HL-60 (cell line): ENCODE measurements around the gene ZSWIM8.
A peak's percentile ranks its signal among the peaks of the same experiment; 100 is the strongest.

Experiments
- DNase-seq, 2 experiments: peaks; one replicate each; pipeline ENCODE4 v3.0.0-alpha.2; 2010 to 2020; ENCODE audit warnings: low read depth in 1 of 2, low spot score in 1 of 2
- H3K27ac ChIP-seq: fragments of 250-450 bp; sonication (Bioruptor Pico); replicated peaks from 2 replicates; pipeline ENCODE4 v1.5.1; 2020; ENCODE audit warnings: mild to moderate bottlenecking, moderate library complexity
- H3K27me3 ChIP-seq: fragments of 250-450 bp; sonication (Bioruptor Pico); 2 replicates; pipeline ENCODE4 v1.5.1; 2021; ENCODE audit warnings: mild to moderate bottlenecking, moderate library complexity; ENCODE audit not compliant: insufficient read depth, poor library complexity, severe bottlenecking
- H3K4me3 ChIP-seq: replicated peaks from 2 replicates; pipeline ENCODE4 v1.5.1; 2011; ENCODE audit warnings: mild to moderate bottlenecking, control low read depth, low read length; ENCODE audit not compliant: insufficient read depth
- GABPA ChIP-seq: IDR thresholded peaks from 2 replicates; pipeline ENCODE4 v1.6.1; 2012; ENCODE audit warnings: low read depth
- POLR2AphosphoS5 ChIP-seq: IDR thresholded peaks from 2 replicates; pipeline ENCODE4 v1.6.1; 2012; ENCODE audit warnings: low read depth
- REST ChIP-seq: IDR thresholded peaks from 2 replicates; pipeline ENCODE4 v1.6.1; 2012; ENCODE audit warnings: low read depth; ENCODE audit not compliant: insufficient replicate concordance
- SPI1 ChIP-seq: IDR thresholded peaks from 2 replicates; pipeline ENCODE4 v1.6.1; 2012; ENCODE audit warnings: low read depth, mild to moderate bottlenecking, borderline replicate concordance
- TF ChIP-seq, protein P1 (sequence below): IDR thresholded peaks from one replicate; pipeline ENCODE4 v1.5.1; 2011; ENCODE audit warnings: low read length, control low read depth, inconsistent platforms; ENCODE audit not compliant: insufficient read depth

ZSWIM8 gene

DNA sequence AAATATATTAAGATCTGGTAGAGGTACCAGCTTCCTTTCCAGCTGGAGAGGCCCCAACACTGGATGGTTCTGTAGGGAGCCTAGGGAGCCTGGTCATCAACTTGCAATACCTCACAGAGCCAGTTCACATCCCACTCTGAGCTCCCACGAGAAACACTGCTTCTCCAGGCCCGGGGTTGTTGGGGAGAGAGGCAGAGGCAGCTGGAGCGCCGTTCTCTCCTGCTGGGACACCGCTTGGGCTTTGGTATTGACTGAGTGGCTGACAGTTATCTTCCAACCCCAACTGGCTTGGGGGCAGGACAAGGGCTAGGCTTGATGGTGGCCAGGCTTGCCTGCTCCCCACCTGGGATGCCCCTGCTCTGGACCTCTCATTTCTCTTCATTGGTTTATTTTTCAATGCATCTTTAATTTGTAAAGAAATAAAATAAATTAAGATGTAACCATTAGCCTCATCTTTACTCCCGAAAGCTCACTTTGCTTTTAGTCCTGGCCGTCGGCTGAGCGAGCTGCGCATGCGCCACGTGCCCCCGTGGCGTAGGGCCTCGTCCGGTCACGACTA, 13.6 kb upstream of the ZSWIM8 start:
- peak in 1 of 2 experiments; percentile 9 for DNase-seq
- H3K4me3 ChIP-seq, result peak overlapping the region; percentile 78
- H3K27ac ChIP-seq, result peak overlapping the region; percentile 88
- TF ChIP-seq, protein P1, sequence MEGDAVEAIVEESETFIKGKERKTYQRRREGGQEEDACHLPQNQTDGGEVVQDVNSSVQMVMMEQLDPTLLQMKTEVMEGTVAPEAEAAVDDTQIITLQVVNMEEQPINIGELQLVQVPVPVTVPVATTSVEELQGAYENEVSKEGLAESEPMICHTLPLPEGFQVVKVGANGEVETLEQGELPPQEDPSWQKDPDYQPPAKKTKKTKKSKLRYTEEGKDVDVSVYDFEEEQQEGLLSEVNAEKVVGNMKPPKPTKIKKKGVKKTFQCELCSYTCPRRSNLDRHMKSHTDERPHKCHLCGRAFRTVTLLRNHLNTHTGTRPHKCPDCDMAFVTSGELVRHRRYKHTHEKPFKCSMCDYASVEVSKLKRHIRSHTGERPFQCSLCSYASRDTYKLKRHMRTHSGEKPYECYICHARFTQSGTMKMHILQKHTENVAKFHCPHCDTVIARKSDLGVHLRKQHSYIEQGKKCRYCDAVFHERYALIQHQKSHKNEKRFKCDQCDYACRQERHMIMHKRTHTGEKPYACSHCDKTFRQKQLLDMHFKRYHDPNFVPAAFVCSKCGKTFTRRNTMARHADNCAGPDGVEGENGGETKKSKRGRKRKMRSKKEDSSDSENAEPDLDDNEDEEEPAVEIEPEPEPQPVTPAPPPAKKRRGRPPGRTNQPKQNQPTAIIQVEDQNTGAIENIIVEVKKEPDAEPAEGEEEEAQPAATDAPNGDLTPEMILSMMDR, result no peak
- TF ChIP-seq SPI1, result no peak
- no peak for TF ChIP-seq POLR2AphosphoS5
- TF ChIP-seq REST, result no peak
- TF ChIP-seq GABPA, result no peak
- H3K27me3 ChIP-seq, result no peaks in the 10 kb centered on the region

DNA sequence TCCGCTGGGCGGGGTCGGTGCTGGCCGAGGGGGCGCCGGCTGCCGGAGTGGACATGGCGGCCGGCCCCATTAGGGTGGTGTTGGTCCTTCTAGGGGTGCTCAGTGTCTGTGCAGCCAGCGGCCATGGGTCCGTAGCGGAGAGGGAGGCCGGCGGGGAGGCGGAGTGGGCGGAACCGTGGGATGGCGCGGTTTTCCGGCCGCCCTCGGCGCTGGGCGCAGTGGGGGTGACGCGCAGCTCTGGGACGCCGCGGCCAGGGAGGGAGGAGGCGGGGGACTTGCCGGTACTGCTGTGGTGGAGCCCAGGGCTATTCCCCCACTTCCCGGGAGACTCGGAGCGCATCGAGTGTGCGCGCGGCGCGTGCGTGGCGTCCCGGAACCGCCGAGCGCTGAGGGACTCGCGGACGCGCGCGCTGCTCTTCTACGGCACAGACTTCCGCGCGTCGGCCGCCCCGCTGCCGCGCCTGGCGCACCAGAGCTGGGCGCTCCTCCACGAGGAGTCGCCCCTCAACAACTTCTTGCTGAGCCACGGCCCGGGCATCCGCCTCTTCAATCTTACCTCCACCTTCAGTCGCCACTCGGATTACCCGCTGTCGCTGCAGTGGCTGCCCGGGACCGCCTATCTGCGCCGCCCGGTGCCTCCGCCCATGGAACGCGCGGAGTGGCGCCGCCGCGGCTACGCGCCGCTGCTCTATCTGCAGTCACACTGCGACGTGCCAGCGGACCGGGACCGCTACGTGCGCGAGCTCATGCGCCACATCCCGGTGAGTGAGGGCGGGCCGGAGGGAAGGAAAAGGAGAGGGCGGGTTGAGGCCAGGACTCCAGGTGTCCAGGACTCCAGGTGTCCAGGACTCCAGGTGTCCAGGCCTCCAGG, 12.9 kb upstream of the ZSWIM8 start:
- H3K4me3 ChIP-seq, result peak overlapping the region; percentile 78
- peak; percentile 75 to 80 for DNase-seq
- peak overlapping the region; percentile 88 for H3K27ac ChIP-seq
- no peaks in the 10 kb centered on the region for H3K27me3 ChIP-seq
- peak; percentile 21 for TF ChIP-seq REST
- no peak for TF ChIP-seq GABPA
- peak; percentile 58 for TF ChIP-seq POLR2AphosphoS5

DNA sequence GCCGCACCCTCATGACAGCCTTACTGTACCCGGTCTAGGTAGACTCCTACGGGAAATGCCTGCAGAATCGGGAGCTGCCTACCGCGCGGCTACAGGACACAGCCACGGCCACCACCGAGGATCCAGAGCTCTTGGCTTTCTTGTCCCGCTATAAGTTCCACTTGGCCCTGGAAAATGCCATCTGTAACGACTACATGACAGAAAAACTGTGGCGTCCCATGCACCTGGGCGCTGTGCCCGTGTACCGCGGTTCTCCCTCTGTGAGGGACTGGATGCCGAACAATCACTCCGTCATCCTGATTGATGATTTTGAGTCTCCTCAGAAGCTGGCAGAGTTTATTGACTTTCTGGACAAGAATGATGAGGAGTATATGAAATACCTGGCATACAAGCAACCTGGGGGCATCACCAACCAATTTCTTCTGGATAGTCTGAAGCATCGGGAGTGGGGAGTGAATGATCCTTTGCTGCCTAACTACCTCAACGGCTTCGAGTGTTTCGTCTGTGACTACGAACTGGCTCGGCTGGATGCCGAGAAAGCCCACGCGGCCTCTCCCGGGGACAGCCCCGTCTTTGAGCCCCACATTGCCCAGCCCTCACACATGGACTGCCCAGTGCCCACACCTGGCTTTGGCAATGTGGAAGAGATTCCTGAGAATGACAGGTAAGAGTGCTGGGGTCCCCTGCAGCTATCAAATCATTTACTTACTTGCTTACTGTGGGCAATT, 12.1 kb upstream of the ZSWIM8 start:
- Histone ChIP-seq H3K27me3 (no peaks in the 10 kb centered on the region), H3K4me3 (peak overlapping the region; percentile 78), H3K27ac (peak overlapping the region; percentile 88)
- TF ChIP-seq REST (no peak), GABPA (no peak), POLR2AphosphoS5 (no peak), SPI1 (no peak)
- TF ChIP-seq, protein P1, result no peak
- no peak for DNase-seq
